ENCODE data around the gene TNFRSF14. TPM values are rescaled to one million over a fixed set of nuclear protein-coding genes. Genes with fewer than 3 reads are reported as not detected.

The TNFRSF14 gene
- polyA plus RNA-seq, 4 donors: 164 to 398 (median 326) TPM

- no peaks in the 10 kb centered on the region for H3K27me3 ChIP-seq (ENCODE audit: control insufficient read depth in 3 of 3, insufficient read depth in 3 of 3, low read length in 3 of 3)
- peaks cover 0 to 5% (median 0%) of the 10 kb centered on the region in 3 donors for H3K4me1 ChIP-seq (ENCODE audit: control insufficient read depth in 3 of 3, insufficient read depth in 2 of 3, low read depth in 1 of 3, low read length in 2 of 3)
- no peaks in the 10 kb centered on the region for H3K9me3 ChIP-seq (ENCODE audit: control insufficient read depth in 2 of 2, insufficient read depth in 1 of 2, low read depth in 1 of 2, low read length in 1 of 2)
- H3K27ac ChIP-seq (ENCODE audit: low read depth in 1 of 3, low read length in 2 of 3): no peak overlapping the region
- no peaks in the 10 kb centered on the region for H3K36me3 ChIP-seq (ENCODE audit: control insufficient read depth in 3 of 3, insufficient read depth in 2 of 3, low read depth in 1 of 3, low read length in 3 of 3)
- FAIRE-seq: no peak
- WGBS, 3 donors: 76 to 87% (median 81%) methylated on average over 24 to 28 of the region's 28 CpGs
- H3K4me3 ChIP-seq (ENCODE audit: low read depth in 1 of 3, low read length in 3 of 3): no peak overlapping the region
- DNase-seq: no peak
These were observed 40.6 kb downstream of the TNFRSF14 start for GRCh38 chr1:2596530-2597333.

- no peak overlapping the region for H3K4me3 ChIP-seq (ENCODE audit: low read depth in 1 of 3, low read length in 3 of 3)
- peaks cover 0 to 5% (median 0%) of the 10 kb centered on the region in 3 donors for H3K4me1 ChIP-seq (ENCODE audit: control insufficient read depth in 3 of 3, insufficient read depth in 2 of 3, low read depth in 1 of 3, low read length in 2 of 3)
- no peak overlapping the region for H3K27ac ChIP-seq (ENCODE audit: low read depth in 1 of 3, low read length in 2 of 3)
- no peak for FAIRE-seq
- DNase-seq: no peak
- H3K36me3 ChIP-seq (ENCODE audit: control insufficient read depth in 3 of 3, insufficient read depth in 2 of 3, low read depth in 1 of 3, low read length in 3 of 3): no peaks in the 10 kb centered on the region
- H3K9me3 ChIP-seq (ENCODE audit: control insufficient read depth in 2 of 2, insufficient read depth in 1 of 2, low read depth in 1 of 2, low read length in 1 of 2): no peaks in the 10 kb centered on the region
- H3K27me3 ChIP-seq (ENCODE audit: control insufficient read depth in 3 of 3, insufficient read depth in 3 of 3, low read length in 3 of 3): no peaks in the 10 kb centered on the region
- 76 to 80% (median 79%) methylated on average over 34 of the region's 34 CpGs for WGBS, 3 donors
These were observed 41.5 kb downstream of the TNFRSF14 start for GRCh38 chr1:2597441-2598328.

- Histone ChIP-seq H3K4me3 (ENCODE audit: low read depth in 1 of 3, low read length in 3 of 3) (no peak overlapping the region), H3K27ac (ENCODE audit: low read depth in 1 of 3, low read length in 2 of 3) (no peak overlapping the region), H3K27me3 (ENCODE audit: control insufficient read depth in 3 of 3, insufficient read depth in 3 of 3, low read length in 3 of 3) (no peaks in the 10 kb centered on the region), H3K9me3 (ENCODE audit: control insufficient read depth in 2 of 2, insufficient read depth in 1 of 2, low read depth in 1 of 2, low read length in 1 of 2) (no peaks in the 10 kb centered on the region), H3K4me1 (ENCODE audit: control insufficient read depth in 3 of 3, insufficient read depth in 2 of 3, low read depth in 1 of 3, low read length in 2 of 3) (peaks cover 0 to 5% (median 0%) of the 10 kb centered on the region in 3 donors), H3K36me3 (ENCODE audit: control insufficient read depth in 3 of 3, insufficient read depth in 2 of 3, low read depth in 1 of 3, low read length in 3 of 3) (no peaks in the 10 kb centered on the region)
- whole genome bisulfite sequencing, 3 donors: 56 to 78% (median 74%) methylated on average over 3 of the region's 3 CpGs
- DNase-seq (no peak), FAIRE-seq (no peak)
These were observed 42.3 kb downstream of the TNFRSF14 start for GRCh38 chr1:2598329-2598931.

GRCh38 chr1:2601721-2602303 is 45.6 kb downstream of the TNFRSF14 start:
- Histone ChIP-seq H3K27me3 (ENCODE audit: control insufficient read depth in 3 of 3, insufficient read depth in 3 of 3, low read length in 3 of 3) (no peaks in the 10 kb centered on the region), H3K9me3 (ENCODE audit: control insufficient read depth in 2 of 2, insufficient read depth in 1 of 2, low read depth in 1 of 2, low read length in 1 of 2) (no peaks in the 10 kb centered on the region), H3K27ac (ENCODE audit: low read depth in 1 of 3, low read length in 2 of 3) (no peak overlapping the region), H3K4me1 (ENCODE audit: control insufficient read depth in 3 of 3, insufficient read depth in 2 of 3, low read depth in 1 of 3, low read length in 2 of 3) (peaks cover 0 to 4% (median 0%) of the 10 kb centered on the region in 3 donors), H3K36me3 (ENCODE audit: control insufficient read depth in 3 of 3, insufficient read depth in 2 of 3, low read depth in 1 of 3, low read length in 3 of 3) (no peaks in the 10 kb centered on the region), H3K4me3 (ENCODE audit: low read depth in 1 of 3, low read length in 3 of 3) (no peak overlapping the region)
- FAIRE-seq: no peak
- WGBS, 3 donors: 83 to 90% (median 87%) methylated on average over 18 of the region's 18 CpGs
- DNase-seq: no peak

- Histone ChIP-seq H3K27ac (ENCODE audit: low read depth in 1 of 3, low read length in 2 of 3) (no peak overlapping the region), H3K4me3 (ENCODE audit: low read depth in 1 of 3, low read length in 3 of 3) (no peak overlapping the region), H3K27me3 (ENCODE audit: control insufficient read depth in 3 of 3, insufficient read depth in 3 of 3, low read length in 3 of 3) (no peaks in the 10 kb centered on the region), H3K4me1 (ENCODE audit: control insufficient read depth in 3 of 3, insufficient read depth in 2 of 3, low read depth in 1 of 3, low read length in 2 of 3) (no peaks in the 10 kb centered on the region), H3K36me3 (ENCODE audit: control insufficient read depth in 3 of 3, insufficient read depth in 2 of 3, low read depth in 1 of 3, low read length in 3 of 3) (no peaks in the 10 kb centered on the region), H3K9me3 (ENCODE audit: control insufficient read depth in 2 of 2, insufficient read depth in 1 of 2, low read depth in 1 of 2, low read length in 1 of 2) (no peaks in the 10 kb centered on the region)
- FAIRE-seq (no peak), DNase-seq (no peak)
- WGBS, 3 donors: 78 to 79% (median 78%) methylated on average over 15 of the region's 15 CpGs
These were observed 46.2 kb downstream of the TNFRSF14 start for GRCh38 chr1:2602311-2602835.

- Histone ChIP-seq H3K9me3 (ENCODE audit: control insufficient read depth in 2 of 2, insufficient read depth in 1 of 2, low read depth in 1 of 2, low read length in 1 of 2) (no peaks in the 10 kb centered on the region), H3K4me1 (ENCODE audit: control insufficient read depth in 3 of 3, insufficient read depth in 2 of 3, low read depth in 1 of 3, low read length in 2 of 3) (no peaks in the 10 kb centered on the region), H3K27me3 (ENCODE audit: control insufficient read depth in 3 of 3, insufficient read depth in 3 of 3, low read length in 3 of 3) (no peaks in the 10 kb centered on the region), H3K4me3 (ENCODE audit: low read depth in 1 of 3, low read length in 3 of 3) (no peak overlapping the region), H3K36me3 (ENCODE audit: control insufficient read depth in 3 of 3, insufficient read depth in 2 of 3, low read depth in 1 of 3, low read length in 3 of 3) (no peaks in the 10 kb centered on the region), H3K27ac (ENCODE audit: low read depth in 1 of 3, low read length in 2 of 3) (no peak overlapping the region)
- 80 to 82% (median 82%) methylated on average over 18 of the region's 18 CpGs for WGBS, 3 donors
- DNase-seq (no peak), FAIRE-seq (no peak)
These were observed 46.8 kb downstream of the TNFRSF14 start for GRCh38 chr1:2602866-2603520.

GRCh38 chr1:2603521-2604155 is 47.5 kb downstream of the TNFRSF14 start:
- no peak for DNase-seq
- Histone ChIP-seq H3K9me3 (ENCODE audit: control insufficient read depth in 2 of 2, insufficient read depth in 1 of 2, low read depth in 1 of 2, low read length in 1 of 2) (no peaks in the 10 kb centered on the region), H3K36me3 (ENCODE audit: control insufficient read depth in 3 of 3, insufficient read depth in 2 of 3, low read depth in 1 of 3, low read length in 3 of 3) (no peaks in the 10 kb centered on the region), H3K4me3 (ENCODE audit: low read depth in 1 of 3, low read length in 3 of 3) (no peak overlapping the region), H3K27ac (ENCODE audit: low read depth in 1 of 3, low read length in 2 of 3) (no peak overlapping the region), H3K27me3 (ENCODE audit: control insufficient read depth in 3 of 3, insufficient read depth in 3 of 3, low read length in 3 of 3) (no peaks in the 10 kb centered on the region), H3K4me1 (ENCODE audit: control insufficient read depth in 3 of 3, insufficient read depth in 2 of 3, low read depth in 1 of 3, low read length in 2 of 3) (no peaks in the 10 kb centered on the region)
- WGBS, 3 donors: 81 to 88% (median 85%) methylated on average over 24 to 25 of the region's 25 CpGs
- no peak for FAIRE-seq
